Loucy (cell line): Measurements from ENCODE around the gene CBX5.

Source experiments
- H2AFZ ChIP-seq: fragments of 200-600 bp; sonication (generic); 2 replicates; pipeline ENCODE4 v1.6.0; 2016; ENCODE audit warnings: antibody characterized with exemption, mild to moderate bottlenecking, low read length, moderate library complexity
- H3F3A ChIP-seq: fragments of 200-600 bp; 2 replicates; pipeline ENCODE4 v1.6.0; 2016; ENCODE audit warnings: antibody characterized with exemption, low read depth, mild to moderate bottlenecking
- H3K27me3 ChIP-seq: fragments of 200-600 bp; sonication (generic); 2 replicates; pipeline ENCODE4 v1.6.1; 2014; ENCODE audit warnings: low read length, mild to moderate bottlenecking; ENCODE audit not compliant: insufficient read depth, poor library complexity, severe bottlenecking
- H3K36me3 ChIP-seq: fragments of 200-600 bp; sonication (generic); 2 replicates; pipeline ENCODE4 v1.6.1; 2016; ENCODE audit warnings: low read length; ENCODE audit not compliant: insufficient read depth
- H3K4me1 ChIP-seq: fragments of 200-600 bp; sonication (generic); 2 replicates; pipeline ENCODE4 v1.5.1; 2014; ENCODE audit warnings: low read length, mild to moderate bottlenecking; ENCODE audit not compliant: insufficient read depth, poor library complexity, severe bottlenecking
- H3K4me2 ChIP-seq: fragments of 200-600 bp; sonication (generic); 2 replicates; pipeline ENCODE4 v1.6.0; 2014; ENCODE audit warnings: antibody characterized with exemption, low read length, low read depth, mild to moderate bottlenecking; ENCODE audit not compliant: poor library complexity, severe bottlenecking
- H3K4me3 ChIP-seq: fragments of 200-600 bp; sonication (generic); 2 replicates; pipeline ENCODE4 v1.5.1; 2014; ENCODE audit warnings: low read length, mild to moderate bottlenecking, mixed read lengths; ENCODE audit not compliant: poor library complexity, severe bottlenecking
- H3K79me2 ChIP-seq: fragments of 200-600 bp; sonication (generic); 2 replicates; pipeline ENCODE4 v1.6.1; 2014; ENCODE audit warnings: low read length; ENCODE audit not compliant: insufficient read depth
- H3K9ac ChIP-seq: fragments of 200-600 bp; sonication (generic); 2 replicates; pipeline ENCODE4 v1.6.0; 2014; ENCODE audit warnings: mild to moderate bottlenecking, low read depth, low read length, moderate library complexity; ENCODE audit not compliant: poor library complexity, severe bottlenecking
- H3K9me2 ChIP-seq: fragments of 200-600 bp; sonication (generic); replicated peaks from 2 replicates; pipeline ENCODE4 v1.6.1; 2016; ENCODE audit warnings: low read depth, low read length, mixed read lengths
- H3K9me3 ChIP-seq: fragments of 200-600 bp; sonication (generic); 2 replicates; pipeline ENCODE4 v1.6.1; 2014; ENCODE audit warnings: mild to moderate bottlenecking, antibody characterized with exemption, low read length, low read depth; ENCODE audit not compliant: insufficient read depth
- H4K20me1 ChIP-seq: fragments of 200-600 bp; sonication (generic); 2 replicates; pipeline ENCODE4 v1.6.0; 2014; ENCODE audit warnings: antibody characterized with exemption, low read length, mild to moderate bottlenecking; ENCODE audit not compliant: insufficient read depth, poor library complexity, severe bottlenecking
- EZH2phosphoT487 ChIP-seq: fragments of 200-600 bp; IDR thresholded peaks from 2 replicates; pipeline ENCODE4 v1.6.1; 2018; ENCODE audit warnings: antibody characterized with exemption, mild to moderate bottlenecking, moderate library complexity, borderline replicate concordance
- TF ChIP-seq, protein P1 (sequence below): fragments of 200-600 bp; sonication (generic); conservative IDR thresholded peaks from 2 replicates; pipeline ENCODE4 v1.5.1; 2014; ENCODE audit warnings: mild to moderate bottlenecking, antibody characterized with exemption, low read length

Gene CBX5

GRCh38 chr12:54193434-54193833 lies 86.5 kb downstream of the CBX5 start:
- no peak overlapping the region for H3K4me3 ChIP-seq
- H3K9ac ChIP-seq: no peak overlapping the region
- H3K36me3 ChIP-seq: no peaks in the 10 kb centered on the region
- no peak overlapping the region for H2AFZ ChIP-seq
- no peaks in the 10 kb centered on the region for H3F3A ChIP-seq
- H3K9me3 ChIP-seq: no peaks in the 10 kb centered on the region
- no peaks in the 10 kb centered on the region for H3K9me2 ChIP-seq
- TF ChIP-seq, protein P1, sequence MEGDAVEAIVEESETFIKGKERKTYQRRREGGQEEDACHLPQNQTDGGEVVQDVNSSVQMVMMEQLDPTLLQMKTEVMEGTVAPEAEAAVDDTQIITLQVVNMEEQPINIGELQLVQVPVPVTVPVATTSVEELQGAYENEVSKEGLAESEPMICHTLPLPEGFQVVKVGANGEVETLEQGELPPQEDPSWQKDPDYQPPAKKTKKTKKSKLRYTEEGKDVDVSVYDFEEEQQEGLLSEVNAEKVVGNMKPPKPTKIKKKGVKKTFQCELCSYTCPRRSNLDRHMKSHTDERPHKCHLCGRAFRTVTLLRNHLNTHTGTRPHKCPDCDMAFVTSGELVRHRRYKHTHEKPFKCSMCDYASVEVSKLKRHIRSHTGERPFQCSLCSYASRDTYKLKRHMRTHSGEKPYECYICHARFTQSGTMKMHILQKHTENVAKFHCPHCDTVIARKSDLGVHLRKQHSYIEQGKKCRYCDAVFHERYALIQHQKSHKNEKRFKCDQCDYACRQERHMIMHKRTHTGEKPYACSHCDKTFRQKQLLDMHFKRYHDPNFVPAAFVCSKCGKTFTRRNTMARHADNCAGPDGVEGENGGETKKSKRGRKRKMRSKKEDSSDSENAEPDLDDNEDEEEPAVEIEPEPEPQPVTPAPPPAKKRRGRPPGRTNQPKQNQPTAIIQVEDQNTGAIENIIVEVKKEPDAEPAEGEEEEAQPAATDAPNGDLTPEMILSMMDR: no peak
- TF ChIP-seq EZH2phosphoT487: no peak
- H3K27me3 ChIP-seq: no peaks in the 10 kb centered on the region
- no peak overlapping the region for H3K4me2 ChIP-seq
- H3K79me2 ChIP-seq: no peaks in the 10 kb centered on the region
- H3K4me1 ChIP-seq: peaks cover 35% of the 10 kb centered on the region
- no peaks in the 10 kb centered on the region for H4K20me1 ChIP-seq

GRCh38 chr12:54191550-54192022 lies 88.3 kb downstream of the CBX5 start:
- H3K4me2 ChIP-seq: peak overlapping the region; percentile 66
- H3K36me3 ChIP-seq: no peaks in the 10 kb centered on the region
- no peak overlapping the region for H3K9ac ChIP-seq
- H3K9me3 ChIP-seq: no peaks in the 10 kb centered on the region
- no peaks in the 10 kb centered on the region for H3F3A ChIP-seq
- H4K20me1 ChIP-seq: no peaks in the 10 kb centered on the region
- H3K4me3 ChIP-seq: peak overlapping the region; percentile 25
- H3K79me2 ChIP-seq: peaks cover 10% of the 10 kb centered on the region
- H3K9me2 ChIP-seq: no peaks in the 10 kb centered on the region
- TF ChIP-seq EZH2phosphoT487: no peak
- TF ChIP-seq, protein P1: peak; percentile 76
- H3K4me1 ChIP-seq: peaks cover 27% of the 10 kb centered on the region
- H2AFZ ChIP-seq: peak overlapping the region; percentile 89
- no peaks in the 10 kb centered on the region for H3K27me3 ChIP-seq

DNA sequence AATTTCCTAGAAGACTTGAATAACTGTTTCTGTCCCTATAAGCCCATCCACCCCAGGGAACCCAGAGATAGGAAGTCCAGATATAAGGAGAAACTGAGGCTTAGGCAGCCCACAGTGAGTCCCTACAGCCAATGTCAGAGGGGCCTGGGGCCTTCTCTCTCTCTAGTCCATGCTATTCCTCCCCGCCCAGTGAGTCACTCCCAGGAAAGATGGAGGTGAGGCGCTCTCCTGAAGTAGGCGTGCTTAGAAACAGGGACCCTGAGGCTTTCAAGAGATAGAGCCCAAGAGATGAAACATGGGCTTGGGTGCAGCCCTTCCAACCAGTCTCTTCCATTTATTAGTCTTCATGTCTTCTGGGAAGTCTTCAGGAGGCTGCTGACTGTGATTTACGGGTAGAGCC lies 88.8 kb downstream of the CBX5 start:
- H4K20me1 ChIP-seq: no peaks in the 10 kb centered on the region
- no peak overlapping the region for H3K9ac ChIP-seq
- no peaks in the 10 kb centered on the region for H3F3A ChIP-seq
- no peaks in the 10 kb centered on the region for H3K9me3 ChIP-seq
- no peaks in the 10 kb centered on the region for H3K36me3 ChIP-seq
- no peak overlapping the region for H3K4me3 ChIP-seq
- no peak overlapping the region for H2AFZ ChIP-seq
- TF ChIP-seq, protein P1: no peak
- no peak for TF ChIP-seq EZH2phosphoT487
- H3K4me1 ChIP-seq: peaks cover 22% of the 10 kb centered on the region
- H3K79me2 ChIP-seq: peaks cover 10% of the 10 kb centered on the region
- H3K9me2 ChIP-seq: no peaks in the 10 kb centered on the region
- peak overlapping the region; percentile 66 for H3K4me2 ChIP-seq
- H3K27me3 ChIP-seq: no peaks in the 10 kb centered on the region
